Vagina (tissue), 2 donors: Measurements from ENCODE around the gene DNAL1. TPM values are rescaled to one million over a fixed set of nuclear protein-coding genes. Genes with fewer than 3 reads are reported as not detected.
A peak's percentile ranks its signal among the peaks of the same experiment; 100 is the strongest.

Experiments used
- DNase-seq, 2 donors: peaks; one replicate each; pipeline ENCODE4 v3.0.0-alpha.2; 2017; ENCODE audit errors: extremely low spot score in 2 of 2
- H3K27ac ChIP-seq: fragments of 200-600 bp; sonication (generic); one replicate; pipeline ENCODE4 v1.5.1; 2019
- H3K27me3 ChIP-seq: fragments of 200-600 bp; sonication (generic); one replicate; pipeline ENCODE4 v1.5.1; 2019
- H3K36me3 ChIP-seq, 2 donors: fragments of 200-600 bp; sonication (generic); one replicate each; pipeline ENCODE4 v1.5.1; 2017 to 2019
- H3K4me1 ChIP-seq: fragments of 200-600 bp; sonication (generic); one replicate; pipeline ENCODE4 v1.5.1; 2019
- H3K4me3 ChIP-seq, 2 donors: fragments of 200-600 bp; sonication (generic); 1 replicate in 1 of 2; 2 replicates in 1 of 2; pipeline ENCODE4 v1.5.1; 2016 to 2019
- H3K9me3 ChIP-seq: fragments of 200-600 bp; sonication (generic); one replicate; pipeline ENCODE4 v1.5.1; 2019
- CTCF ChIP-seq, 3 experiments: fragments of 450-650 bp in 2 of 3; fragments of 200-600 bp in 1 of 3; sonication (generic) in 1 of 3; IDR thresholded peaks; one replicate each; pipeline ENCODE4 v1.5.1; 2017 to 2019; ENCODE audit warnings: antibody characterized with exemption in 3 of 3, mild to moderate bottlenecking in 2 of 3, moderate library complexity in 2 of 3
- POLR2A ChIP-seq, 2 donors: fragments of 450-650 bp; IDR thresholded peaks; one replicate each; pipeline ENCODE4 v1.6.1; 2017; ENCODE audit warnings: antibody characterized with exemption in 2 of 2, mild to moderate bottlenecking in 2 of 2, moderate library complexity in 2 of 2
- POLR2AphosphoS5 ChIP-seq, 2 donors: sonication (generic); formaldehyde crosslinking; IDR thresholded peaks; one replicate each; pipeline ENCODE4 v1.9.0; 2017; ENCODE audit warnings: antibody characterized with exemption in 2 of 2, mild to moderate bottlenecking in 2 of 2, low read depth in 1 of 2; ENCODE audit not compliant: insufficient read depth in 1 of 2
- intact Hi-C: fragments of 100-400 bp; cut with DNase I; formaldehyde crosslinking; loops from one replicate; pipeline ENCODE4 v1.15.1; 2023
- total RNA-seq: library from RNA; depleted of rRNA; stranded (reverse); fragments of >200 nt; gene quantifications from one replicate; pipeline ENCODE4 v1.2.3, GENCODE V29; 2016

The DNAL1 gene
- total RNA-seq, 1 donor from 2014 or later, result 4.7 TPM

- peak in 1 of 2 donors; percentile 42 for TF ChIP-seq POLR2AphosphoS5 (IDR thresholded peaks at IDR 0.05; ENCODE audit: insufficient read depth in 1 of 2, low read depth in 1 of 2)
- no peak for TF ChIP-seq POLR2A (IDR thresholded peaks at IDR 0.05)
- H3K27me3 ChIP-seq, result no peaks in the 10 kb centered on the region
- intact Hi-C loops, result loop anchor here (10.0 kb wide), 1 partner anchor 73 kb away; the partner anchor contains the start of gene DNAL1
- no peak for DNase-seq
- peaks cover 30% of the 10 kb centered on the region for H3K4me1 ChIP-seq
- H3K36me3 ChIP-seq, result peaks cover 0 to 46% of the 10 kb centered on the region in 2 donors
- H3K27ac ChIP-seq, result peak overlapping the region; percentile 64
- no peaks in the 10 kb centered on the region for H3K9me3 ChIP-seq
- H3K4me3 ChIP-seq, result peak overlapping the region in 1 of 2 donors; percentile 33
These were observed 73.1 kb downstream of the DNAL1 start for GRCh38 chr14:73717711-73718417.

DNA sequence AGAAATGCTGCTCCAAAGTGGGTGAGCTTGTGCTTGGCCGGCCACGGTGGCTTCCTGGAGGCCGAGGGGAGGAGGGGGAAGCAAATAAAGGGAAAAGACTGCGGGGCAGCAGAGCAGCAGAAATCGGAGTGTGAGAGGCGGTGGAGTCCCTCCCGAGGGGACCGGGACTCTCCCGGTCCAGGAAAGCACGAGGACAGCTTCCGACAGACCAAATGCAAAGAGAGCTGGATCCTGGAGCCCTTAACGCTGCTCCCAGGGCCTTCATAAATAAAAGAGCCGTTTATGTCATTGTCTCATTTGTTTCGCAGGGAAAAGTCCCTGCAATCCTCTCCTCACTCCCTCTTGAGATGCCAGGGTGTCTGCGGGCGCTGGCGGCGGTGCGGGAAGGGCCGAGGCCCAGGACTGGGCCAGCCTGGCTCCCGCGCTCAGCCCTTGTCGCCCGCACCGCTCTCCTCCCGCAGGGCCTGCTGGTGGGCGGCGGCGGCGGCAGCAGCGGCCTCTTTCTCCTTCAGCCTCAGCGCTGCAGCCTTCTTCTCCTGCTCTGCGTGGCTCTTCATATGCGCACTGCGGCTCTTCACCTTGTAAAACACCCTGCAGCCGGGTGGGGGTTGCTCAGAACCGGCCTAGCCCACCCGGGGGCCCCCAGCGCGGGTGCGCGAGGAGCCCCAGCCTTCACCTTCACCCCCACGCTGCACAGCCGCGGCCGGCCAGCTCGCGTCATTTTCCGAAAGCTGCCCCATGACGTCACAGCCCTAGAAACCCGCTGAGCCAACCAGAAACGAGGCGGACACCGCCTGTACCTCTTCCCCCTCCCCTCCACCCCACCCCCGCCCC, 73.8 kb downstream of the DNAL1 start:
- intact Hi-C loops, result loop anchor here (10.0 kb wide), 1 partner anchor 74 kb away; the partner anchor contains the start of gene DNAL1
- Histone ChIP-seq H3K4me1 (peaks cover 31% of the 10 kb centered on the region), H3K9me3 (no peaks in the 10 kb centered on the region), H3K4me3 (peak overlapping the region in 1 of 2 donors; percentile 33), H3K27me3 (no peaks in the 10 kb centered on the region), H3K36me3 (peaks cover 0 to 49% of the 10 kb centered on the region in 2 donors), H3K27ac (peak overlapping the region; percentile 64)
- TF ChIP-seq POLR2AphosphoS5 (IDR thresholded peaks at IDR 0.05; ENCODE audit: insufficient read depth in 1 of 2, low read depth in 1 of 2) (peak in 1 of 2 donors; percentile 27), POLR2A (IDR thresholded peaks at IDR 0.05) (no peak)
- no peak for DNase-seq

- Histone ChIP-seq H3K9me3 (no peaks in the 10 kb centered on the region), H3K27me3 (no peaks in the 10 kb centered on the region), H3K27ac (peak overlapping the region; percentile 64), H3K4me1 (peaks cover 38% of the 10 kb centered on the region), H3K36me3 (peaks cover 0 to 49% of the 10 kb centered on the region in 2 donors), H3K4me3 (no peak overlapping the region)
- no peak for DNase-seq
- intact Hi-C loops, result loop anchor here (10.0 kb wide), 1 partner anchor 75 kb away; the partner anchor contains the start of gene DNAL1
- TF ChIP-seq POLR2AphosphoS5 (IDR thresholded peaks at IDR 0.05; ENCODE audit: insufficient read depth in 1 of 2, low read depth in 1 of 2) (no peak), POLR2A (IDR thresholded peaks at IDR 0.05) (no peak), CTCF (IDR thresholded peaks at IDR 0.05) (no peak)
These were observed 74.6 kb downstream of the DNAL1 start for GRCh38 chr14:73719361-73719760.

DNA sequence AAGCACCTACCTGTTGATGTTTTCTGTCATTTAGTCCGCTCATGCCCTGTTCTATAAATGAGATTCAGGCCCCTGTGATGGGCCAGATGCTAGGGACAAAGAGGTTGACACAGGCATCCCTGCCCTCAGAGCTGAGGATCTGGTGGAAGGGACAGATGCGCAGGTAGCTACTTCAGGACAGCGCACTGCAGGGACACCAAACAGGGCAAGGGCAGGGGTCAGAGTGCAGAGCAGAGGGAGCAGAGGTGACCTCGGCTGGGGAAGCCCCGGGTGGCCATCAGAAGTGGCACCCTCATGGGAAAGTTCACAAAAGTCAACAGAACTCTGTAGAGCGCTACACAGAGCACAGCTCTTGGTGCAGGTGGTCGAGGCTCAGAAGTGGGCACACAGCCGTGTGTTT, 75.0 kb downstream of the DNAL1 start:
- intact Hi-C loops, result loop anchor here (10.0 kb wide), 1 partner anchor 75 kb away; the partner anchor contains the start of gene DNAL1
- DNase-seq, result no peak
- H3K4me1 ChIP-seq, result peaks cover 38% of the 10 kb centered on the region

DNA sequence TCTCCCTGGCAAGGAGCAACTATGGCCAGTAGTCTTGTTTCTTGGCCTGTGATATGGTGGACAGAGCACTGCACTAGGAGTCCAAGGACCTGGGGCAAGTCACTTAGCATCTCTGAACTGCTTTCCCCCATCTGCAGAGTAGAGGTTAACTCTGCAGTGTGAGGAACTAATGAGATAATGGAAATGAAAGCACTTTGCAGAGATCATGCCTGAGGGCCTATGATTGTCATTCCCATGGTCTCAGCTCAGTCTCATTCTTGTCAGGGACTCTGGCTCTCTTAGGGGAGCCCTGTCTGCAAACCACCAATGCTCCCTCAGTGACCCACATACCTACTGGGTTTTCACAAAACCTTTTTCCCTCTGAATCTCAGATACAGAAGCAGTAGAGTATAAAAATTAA, 75.8 kb downstream of the DNAL1 start:
- no peak for DNase-seq
- H3K27me3 ChIP-seq, result no peaks in the 10 kb centered on the region
- peaks cover 46% of the 10 kb centered on the region for H3K4me1 ChIP-seq
- H3K36me3 ChIP-seq, result peaks cover 0 to 57% of the 10 kb centered on the region in 2 donors
- H3K4me3 ChIP-seq, result no peak overlapping the region
- TF ChIP-seq CTCF (IDR thresholded peaks at IDR 0.05), result no peak
- no peak for TF ChIP-seq POLR2AphosphoS5 (IDR thresholded peaks at IDR 0.05; ENCODE audit: insufficient read depth in 1 of 2, low read depth in 1 of 2)
- no peaks in the 10 kb centered on the region for H3K9me3 ChIP-seq
- intact Hi-C loops, result no loop called here
- H3K27ac ChIP-seq, result no peak overlapping the region

More for the DNA sequence above, 75.0 kb downstream of the DNAL1 start:
- Histone ChIP-seq H3K4me3 (no peak overlapping the region), H3K27me3 (no peaks in the 10 kb centered on the region), H3K36me3 (peaks cover 0 to 49% of the 10 kb centered on the region in 2 donors), H3K9me3 (no peaks in the 10 kb centered on the region), H3K27ac (peak overlapping the region; percentile 64)
- TF ChIP-seq POLR2A (IDR thresholded peaks at IDR 0.05) (no peak), CTCF (IDR thresholded peaks at IDR 0.05) (no peak), POLR2AphosphoS5 (IDR thresholded peaks at IDR 0.05; ENCODE audit: insufficient read depth in 1 of 2, low read depth in 1 of 2) (no peak)
